SK-N-MC (cell line): ENCODE measurements around the gene DYDC2.

Experiments used
- EZH2 ChIP-seq: fragments of 200-600 bp; sonication (generic); IDR thresholded peaks from one replicate; pipeline ENCODE4 v1.6.1; 2017; ENCODE audit warnings: antibody characterized with exemption
- FOXP2 ChIP-seq: optimal IDR thresholded peaks from 2 replicates; pipeline ENCODE3; 2011; ENCODE audit warnings: mild to moderate bottlenecking, moderate library complexity; ENCODE audit not compliant: insufficient read depth; ENCODE audit errors: extremely low read length, control extremely low read depth
- POLR2AphosphoS5 ChIP-seq: IDR thresholded peaks from 2 replicates; pipeline ENCODE4 v1.6.1; 2012; ENCODE audit warnings: mild to moderate bottlenecking, low read depth, low read length, borderline replicate concordance

DNA sequence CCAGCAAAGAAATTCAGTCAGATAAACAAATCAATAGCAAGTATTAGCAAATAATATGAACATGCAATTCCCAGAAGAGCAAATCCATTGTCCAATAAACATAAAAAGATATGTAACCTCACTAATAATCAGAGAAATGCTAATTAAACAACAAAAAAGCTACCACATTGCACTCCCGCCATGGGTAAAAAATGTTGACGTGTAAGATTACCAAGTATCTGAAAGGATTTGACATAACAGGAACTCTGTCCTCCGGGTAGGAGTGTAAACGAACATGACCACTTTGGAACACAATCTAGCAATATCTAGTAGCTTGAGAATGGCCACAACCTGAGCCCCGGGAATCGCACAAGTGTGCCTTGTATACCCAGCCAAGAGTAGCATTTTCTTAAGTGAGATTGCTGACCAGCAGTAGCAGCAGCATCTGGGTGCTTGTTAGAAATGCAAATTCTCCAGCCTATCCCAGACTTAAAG, 31.7 kb upstream of the DYDC2 start:
- TF ChIP-seq POLR2AphosphoS5 (no peak), EZH2 (no peak), FOXP2 (no peak)
